Fibroblast of peridontal ligament (primary cell): ENCODE results near the gene BTBD6.

ENCODE experiments used
- DNase-seq: peaks from one replicate; pipeline ENCODE4 v3.0.0-alpha.2; 2010; ENCODE audit errors: extremely low read depth

The BTBD6 gene

GRCh38 chr14:105229099-105229655, 19.2 kb upstream of the BTBD6 start:
- no peak for DNase-seq

GRCh38 chr14:105240811-105241576, 7.3 kb upstream of the BTBD6 start:
- no peak for DNase-seq

- no peak for DNase-seq
These were observed 6.7 kb upstream of the BTBD6 start for GRCh38 chr14:105241641-105242040.

GRCh38 chr14:105244334-105244733, 4.0 kb upstream of the BTBD6 start:
- DNase-seq, result no peak

- DNase-seq, result no peak
These were observed 1.3 kb upstream of the BTBD6 start for GRCh38 chr14:105247026-105247425.

- no peak for DNase-seq
These were observed 492 bp upstream of the BTBD6 start for GRCh38 chr14:105247715-105248367.

GRCh38 chr14:105249182-105250007, 1.1 kb downstream of the BTBD6 start:
- DNase-seq, result peak; percentile 25

- no peak for DNase-seq
These were observed 1.7 kb downstream of the BTBD6 start for GRCh38 chr14:105250008-105250366.

GRCh38 chr14:105250986-105251385, 2.7 kb downstream of the BTBD6 start:
- DNase-seq, result no peak

GRCh38 chr14:105251920-105252319, 3.6 kb downstream of the BTBD6 start:
- DNase-seq, result no peak

- DNase-seq, result no peak
These were observed 4.4 kb downstream of the BTBD6 start for GRCh38 chr14:105252552-105253328.

GRCh38 chr14:105253329-105253682, 5.0 kb downstream of the BTBD6 start:
- no peak for DNase-seq

GRCh38 chr14:105255021-105255507, 6.7 kb downstream of the BTBD6 start:
- DNase-seq, result peak; percentile 60

- no peak for DNase-seq
These were observed 8.1 kb downstream of the BTBD6 start for GRCh38 chr14:105256292-105256960.

GRCh38 chr14:105257464-105257863, 9.1 kb downstream of the BTBD6 start:
- DNase-seq, result no peak

- peak; percentile 13 for DNase-seq
These were observed 10.5 kb downstream of the BTBD6 start for GRCh38 chr14:105258846-105259245.

- no peak for DNase-seq
These were observed 12.6 kb downstream of the BTBD6 start for GRCh38 chr14:105260959-105261358.

- no peak for DNase-seq
These were observed 13.4 kb downstream of the BTBD6 start for GRCh38 chr14:105261781-105262180.

- DNase-seq, result no peak
These were observed 19.7 kb downstream of the BTBD6 start for GRCh38 chr14:105267820-105268548.

- DNase-seq, result no peak
These were observed 20.5 kb downstream of the BTBD6 start for GRCh38 chr14:105268736-105269354.
